ENCODE data around the gene TEX29. TPM values are rescaled to one million over a fixed set of nuclear protein-coding genes. Genes with fewer than 3 reads are reported as not detected.

The TEX29 gene
- total RNA-seq, 6 experiments from 2014 or later = 0.42 TPM; not detected in 5

GRCh38 chr13:111367340-111367739 lies 46.9 kb downstream of the TEX29 start:
- TF ChIP-seq POLR2A (IDR thresholded peaks at IDR 0.05) = no peak
- H3K27me3 ChIP-seq = no peaks in the 10 kb centered on the region
- no peak overlapping the region for H3K27ac ChIP-seq
- H3K4me3 ChIP-seq = no peak overlapping the region
- ATAC-seq (no peak), DNase-seq (no peak)
- no peaks in the 10 kb centered on the region for H3K9me3 ChIP-seq
- intact Hi-C loops (cut with DNase I) = no loop called here
- H3K4me1 ChIP-seq = no peaks in the 10 kb centered on the region
- WGBS (ENCODE audit: insufficient coverage, low coverage, low lambda C conversion rate, missing lambda C conversion rate) = 70% methylated on average over 1 of the region's 2 CpGs
- no peaks in the 10 kb centered on the region for H3K36me3 ChIP-seq

GRCh38 chr13:111368091-111368490 lies 47.6 kb downstream of the TEX29 start:
- DNase-seq (no peak), ATAC-seq (no peak)
- no peaks in the 10 kb centered on the region for H3K27me3 ChIP-seq
- 61% methylated on average over 4 of the region's 4 CpGs for WGBS (ENCODE audit: insufficient coverage, low coverage, low lambda C conversion rate, missing lambda C conversion rate)
- no peaks in the 10 kb centered on the region for H3K36me3 ChIP-seq
- no peak overlapping the region for H3K4me3 ChIP-seq
- TF ChIP-seq POLR2A (IDR thresholded peaks at IDR 0.05) (no peak), CTCF (IDR thresholded peaks at IDR 0.05) (no peak)
- intact Hi-C loops (cut with DNase I) = no loop called here
- H3K27ac ChIP-seq = no peak overlapping the region
- H3K9me3 ChIP-seq = no peaks in the 10 kb centered on the region
- no peaks in the 10 kb centered on the region for H3K4me1 ChIP-seq

GRCh38 chr13:111370147-111370546 lies 49.7 kb downstream of the TEX29 start:
- intact Hi-C loops (cut with DNase I) = no loop called here
- no peak for ATAC-seq
- no CpG with 5 or more reads among the region's 5 CpGs for WGBS (ENCODE audit: insufficient coverage, low coverage, low lambda C conversion rate, missing lambda C conversion rate)

GRCh38 chr13:111370570-111371535 lies 50.4 kb downstream of the TEX29 start:
- intact Hi-C loops (cut with DNase I) = no loop called here
- WGBS (ENCODE audit: insufficient coverage, low coverage, low lambda C conversion rate, missing lambda C conversion rate) = 61% methylated on average over 19 of the region's 29 CpGs
- DNase-seq (no peak), ATAC-seq (no peak)
- Histone ChIP-seq H3K9me3 (no peaks in the 10 kb centered on the region), H3K36me3 (no peaks in the 10 kb centered on the region), H3K4me3 (no peak overlapping the region), H3K27ac (no peak overlapping the region), H3K4me1 (no peaks in the 10 kb centered on the region), H3K27me3 (no peaks in the 10 kb centered on the region)
- TF ChIP-seq CTCF (IDR thresholded peaks at IDR 0.05) (no peak), POLR2A (IDR thresholded peaks at IDR 0.05) (no peak)

More at GRCh38 chr13:111370147-111370546, 49.7 kb downstream of the TEX29 start:
- H3K27me3 ChIP-seq = no peaks in the 10 kb centered on the region
- no peak overlapping the region for H3K27ac ChIP-seq
- no peaks in the 10 kb centered on the region for H3K36me3 ChIP-seq
- DNase-seq = no peak
- no peaks in the 10 kb centered on the region for H3K9me3 ChIP-seq
- TF ChIP-seq CTCF (IDR thresholded peaks at IDR 0.05) = no peak
- TF ChIP-seq POLR2A (IDR thresholded peaks at IDR 0.05) = no peak
- H3K4me1 ChIP-seq = no peaks in the 10 kb centered on the region
- H3K4me3 ChIP-seq = no peak overlapping the region

GRCh38 chr13:111371720-111372119 lies 51.3 kb downstream of the TEX29 start:
- no peak overlapping the region for H3K4me3 ChIP-seq
- TF ChIP-seq POLR2A (IDR thresholded peaks at IDR 0.05) (no peak), CTCF (IDR thresholded peaks at IDR 0.05) (no peak)
- no peak for ATAC-seq
- DNase-seq = no peak
- H3K27me3 ChIP-seq = no peaks in the 10 kb centered on the region
- H3K9me3 ChIP-seq = no peaks in the 10 kb centered on the region
- intact Hi-C loops (cut with DNase I) = no loop called here
- 68% methylated on average over 6 of the region's 7 CpGs for WGBS (ENCODE audit: insufficient coverage, low coverage, low lambda C conversion rate, missing lambda C conversion rate)
- no peaks in the 10 kb centered on the region for H3K4me1 ChIP-seq
- H3K36me3 ChIP-seq = no peaks in the 10 kb centered on the region
- no peak overlapping the region for H3K27ac ChIP-seq
